Colonic mucosa (tissue), 4 donors: Measurements from ENCODE around the gene GAA. TPM values are rescaled to one million over a fixed set of nuclear protein-coding genes. Genes with fewer than 3 reads are reported as not detected.

Experiments used
- DNase-seq: peaks from one replicate; pipeline ENCODE4 v3.0.0-alpha.2; 2020
- H3K27ac ChIP-seq: fragments of 200-600 bp; one replicate; pipeline ENCODE4 v1.8.0; 2021
- H3K27me3 ChIP-seq: fragments of 200-600 bp; one replicate; pipeline ENCODE4 v1.8.0; 2021
- H3K36me3 ChIP-seq: fragments of 200-600 bp; one replicate; pipeline ENCODE4 v1.8.0; 2021
- H3K4me1 ChIP-seq: fragments of 200-600 bp; one replicate; pipeline ENCODE4 v1.8.0; 2021; ENCODE audit warnings: mild to moderate bottlenecking
- H3K4me3 ChIP-seq: fragments of 200-600 bp; one replicate; pipeline ENCODE4 v1.8.0; 2021
- H3K9ac ChIP-seq, 2 donors: one replicate each; pipeline ENCODE4 v1.7.0; 2013; ENCODE audit warnings: control low read depth in 2 of 2, low read depth in 2 of 2, low read length in 2 of 2
- H3K9me3 ChIP-seq: fragments of 200-600 bp; one replicate; pipeline ENCODE4 v1.8.0; 2021
- intact Hi-C: fragments of 100-400 bp; cut with DNase I; formaldehyde crosslinking; loops from one replicate; pipeline ENCODE4 v1.14.1; 2022
- total RNA-seq, 2 donors: library from RNA; stranded (reverse); fragmentation: NEBNext Ultra II Directional in 1 of 2; extraction: Animal tissue kit (Norgen Biotek cat#: 25700) in 1 of 2; gene quantifications; one replicate each; pipeline ENCODE4 v1.2.1, GENCODE V29; 2021
- TF ChIP-seq, protein P1 (sequence below): fragments of 200-600 bp; IDR thresholded peaks from one replicate; pipeline ENCODE4 v1.8.0; 2022; ENCODE audit warnings: antibody characterized with exemption, mild to moderate bottlenecking
- donor health status: healthy.
- donor health status: DM: no; HTN: no; CAD: no.
- donor health status: DM: no; HTN: no; CAD: no.

GAA gene
- total RNA-seq, 2 donors from 2014 or later = 34.0 to 59.4 TPM

DNA sequence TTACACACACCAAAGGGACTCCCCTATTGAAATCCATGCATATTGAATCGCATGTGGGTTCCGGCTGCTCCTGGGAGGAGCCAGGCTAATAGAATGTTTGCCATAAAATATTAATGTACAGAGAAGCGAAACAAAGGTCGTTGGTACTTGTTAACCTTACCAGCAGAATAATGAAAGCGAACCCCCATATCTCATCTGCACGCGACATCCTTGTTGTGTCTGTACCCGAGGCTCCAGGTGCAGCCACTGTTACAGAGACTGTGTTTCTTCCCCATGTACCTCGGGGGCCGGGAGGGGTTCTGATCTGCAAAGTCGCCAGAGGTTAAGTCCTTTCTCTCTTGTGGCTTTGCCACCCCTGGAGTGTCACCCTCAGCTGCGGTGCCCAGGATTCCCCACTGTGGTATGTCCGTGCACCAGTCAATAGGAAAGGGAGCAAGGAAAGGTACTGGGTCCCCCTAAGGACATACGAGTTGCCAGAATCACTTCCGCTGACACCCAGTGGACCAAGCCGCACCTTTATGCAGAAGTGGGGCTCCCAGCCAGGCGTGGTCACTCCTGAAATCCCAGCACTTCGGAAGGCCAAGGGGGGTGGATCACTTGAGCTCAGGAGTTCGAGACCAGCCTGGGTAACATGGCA, 2.2 kb downstream of the GAA start:
- no peak for DNase-seq
- no peaks in the 10 kb centered on the region for H3K9me3 ChIP-seq
- no peak overlapping the region for H3K27ac ChIP-seq
- no peaks in the 10 kb centered on the region for H3K27me3 ChIP-seq
- no peaks in the 10 kb centered on the region for H3K36me3 ChIP-seq
- TF ChIP-seq, protein P1, sequence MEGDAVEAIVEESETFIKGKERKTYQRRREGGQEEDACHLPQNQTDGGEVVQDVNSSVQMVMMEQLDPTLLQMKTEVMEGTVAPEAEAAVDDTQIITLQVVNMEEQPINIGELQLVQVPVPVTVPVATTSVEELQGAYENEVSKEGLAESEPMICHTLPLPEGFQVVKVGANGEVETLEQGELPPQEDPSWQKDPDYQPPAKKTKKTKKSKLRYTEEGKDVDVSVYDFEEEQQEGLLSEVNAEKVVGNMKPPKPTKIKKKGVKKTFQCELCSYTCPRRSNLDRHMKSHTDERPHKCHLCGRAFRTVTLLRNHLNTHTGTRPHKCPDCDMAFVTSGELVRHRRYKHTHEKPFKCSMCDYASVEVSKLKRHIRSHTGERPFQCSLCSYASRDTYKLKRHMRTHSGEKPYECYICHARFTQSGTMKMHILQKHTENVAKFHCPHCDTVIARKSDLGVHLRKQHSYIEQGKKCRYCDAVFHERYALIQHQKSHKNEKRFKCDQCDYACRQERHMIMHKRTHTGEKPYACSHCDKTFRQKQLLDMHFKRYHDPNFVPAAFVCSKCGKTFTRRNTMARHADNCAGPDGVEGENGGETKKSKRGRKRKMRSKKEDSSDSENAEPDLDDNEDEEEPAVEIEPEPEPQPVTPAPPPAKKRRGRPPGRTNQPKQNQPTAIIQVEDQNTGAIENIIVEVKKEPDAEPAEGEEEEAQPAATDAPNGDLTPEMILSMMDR = no peak
- intact Hi-C loops = no loop called here
- no peak overlapping the region for H3K9ac ChIP-seq
- no peak overlapping the region for H3K4me3 ChIP-seq
- H3K4me1 ChIP-seq = no peaks in the 10 kb centered on the region

DNA sequence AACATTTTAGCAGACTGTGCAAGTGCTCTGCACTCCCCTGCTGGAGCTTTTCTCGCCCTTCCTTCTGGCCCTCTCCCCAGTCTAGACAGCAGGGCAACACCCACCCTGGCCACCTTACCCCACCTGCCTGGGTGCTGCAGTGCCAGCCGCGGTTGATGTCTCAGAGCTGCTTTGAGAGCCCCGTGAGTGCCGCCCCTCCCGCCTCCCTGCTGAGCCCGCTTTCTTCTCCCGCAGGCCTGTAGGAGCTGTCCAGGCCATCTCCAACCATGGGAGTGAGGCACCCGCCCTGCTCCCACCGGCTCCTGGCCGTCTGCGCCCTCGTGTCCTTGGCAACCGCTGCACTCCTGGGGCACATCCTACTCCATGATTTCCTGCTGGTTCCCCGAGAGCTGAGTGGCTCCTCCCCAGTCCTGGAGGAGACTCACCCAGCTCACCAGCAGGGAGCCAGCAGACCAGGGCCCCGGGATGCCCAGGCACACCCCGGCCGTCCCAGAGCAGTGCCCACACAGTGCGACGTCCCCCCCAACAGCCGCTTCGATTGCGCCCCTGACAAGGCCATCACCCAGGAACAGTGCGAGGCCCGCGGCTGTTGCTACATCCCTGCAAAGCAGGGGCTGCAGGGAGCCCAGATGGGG, 3.1 kb downstream of the GAA start:
- DNase-seq = no peak
- TF ChIP-seq, protein P1 = no peak
- Histone ChIP-seq H3K9me3 (no peaks in the 10 kb centered on the region), H3K4me1 (no peaks in the 10 kb centered on the region), H3K9ac (no peak overlapping the region), H3K27ac (no peak overlapping the region), H3K4me3 (no peak overlapping the region), H3K27me3 (no peaks in the 10 kb centered on the region), H3K36me3 (no peaks in the 10 kb centered on the region)
- intact Hi-C loops = no loop called here

DNA sequence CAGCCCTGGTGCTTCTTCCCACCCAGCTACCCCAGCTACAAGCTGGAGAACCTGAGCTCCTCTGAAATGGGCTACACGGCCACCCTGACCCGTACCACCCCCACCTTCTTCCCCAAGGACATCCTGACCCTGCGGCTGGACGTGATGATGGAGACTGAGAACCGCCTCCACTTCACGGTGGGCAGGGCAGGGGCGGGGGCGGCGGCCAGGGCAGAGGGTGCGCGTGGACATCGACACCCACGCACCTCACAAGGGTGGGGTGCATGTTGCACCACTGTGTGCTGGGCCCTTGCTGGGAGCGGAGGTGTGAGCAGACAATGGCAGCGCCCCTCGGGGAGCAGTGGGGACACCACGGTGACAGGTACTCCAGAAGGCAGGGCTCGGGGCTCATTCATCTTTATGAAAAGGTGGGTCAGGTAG, 3.6 kb downstream of the GAA start:
- DNase-seq = no peak
- H3K4me3 ChIP-seq = no peak overlapping the region
- no peak overlapping the region for H3K9ac ChIP-seq
- TF ChIP-seq, protein P1 = no peak
- H3K9me3 ChIP-seq = no peaks in the 10 kb centered on the region
- no peaks in the 10 kb centered on the region for H3K27me3 ChIP-seq
- intact Hi-C loops = no loop called here
- H3K4me1 ChIP-seq = no peaks in the 10 kb centered on the region
- H3K27ac ChIP-seq = no peak overlapping the region
- H3K36me3 ChIP-seq = no peaks in the 10 kb centered on the region

DNA sequence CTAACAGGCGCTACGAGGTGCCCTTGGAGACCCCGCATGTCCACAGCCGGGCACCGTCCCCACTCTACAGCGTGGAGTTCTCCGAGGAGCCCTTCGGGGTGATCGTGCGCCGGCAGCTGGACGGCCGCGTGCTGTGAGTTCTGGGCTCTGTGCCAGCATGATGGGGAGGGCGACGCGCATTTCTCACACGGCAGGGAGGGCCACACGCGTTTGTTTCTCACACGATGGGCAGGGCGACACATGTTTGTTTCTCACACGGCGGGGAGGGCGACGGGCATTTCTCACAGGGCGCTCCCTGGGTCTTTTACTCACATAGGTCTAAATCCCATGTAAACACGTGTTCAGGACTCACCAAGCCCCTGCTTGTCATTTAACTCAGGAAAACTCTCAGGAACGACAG, 4.4 kb downstream of the GAA start:
- no peaks in the 10 kb centered on the region for H3K4me1 ChIP-seq
- TF ChIP-seq, protein P1 = no peak
- DNase-seq = no peak
- intact Hi-C loops = no loop called here
- H3K36me3 ChIP-seq = no peaks in the 10 kb centered on the region
- no peak overlapping the region for H3K9ac ChIP-seq
- H3K4me3 ChIP-seq = no peak overlapping the region
- H3K27ac ChIP-seq = no peak overlapping the region
- no peaks in the 10 kb centered on the region for H3K9me3 ChIP-seq
- no peaks in the 10 kb centered on the region for H3K27me3 ChIP-seq

DNA sequence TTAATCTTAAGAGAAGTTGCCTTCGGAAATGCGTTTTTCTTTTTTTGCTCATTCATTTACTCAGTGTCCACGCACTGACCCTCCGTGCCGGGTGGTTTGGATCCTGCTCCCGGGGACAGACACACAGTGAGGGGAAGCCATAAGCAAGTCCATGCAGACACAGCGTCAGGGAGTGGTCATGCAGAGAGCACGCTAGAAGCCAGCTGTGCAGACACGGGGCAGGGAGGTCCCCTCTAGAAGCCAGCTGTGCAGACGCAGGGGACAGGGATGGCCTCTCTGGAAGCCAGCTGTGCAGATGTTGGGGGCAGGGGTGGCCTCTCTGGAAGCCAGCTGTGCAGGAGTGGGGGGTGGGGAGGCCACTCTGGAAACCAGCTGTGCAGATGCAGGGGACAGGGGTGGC, 4.8 kb downstream of the GAA start:
- no peak for DNase-seq
- no peaks in the 10 kb centered on the region for H3K4me1 ChIP-seq
- H3K9ac ChIP-seq = no peak overlapping the region
- H3K9me3 ChIP-seq = no peaks in the 10 kb centered on the region
- H3K4me3 ChIP-seq = no peak overlapping the region
- no peaks in the 10 kb centered on the region for H3K36me3 ChIP-seq
- intact Hi-C loops = no loop called here
- H3K27ac ChIP-seq = no peak overlapping the region
- TF ChIP-seq, protein P1 = no peak
- no peaks in the 10 kb centered on the region for H3K27me3 ChIP-seq
